GM12878 (cell line): ENCODE measurements around the gene PKD2. TPM values are rescaled to one million over a fixed set of nuclear protein-coding genes. Genes with fewer than 3 reads are reported as not detected.

Experiments
- ATAC-seq: fragments of 200-7000 bp; cut with Tn5 transposase; 3 replicates; pipeline ENCODE4 v1.9.1; 2020; ENCODE audit warnings: mild to moderate bottlenecking, moderate library complexity
- BruUV-seq: library from RNA; stranded (reverse); fragments of 400-500 nt; replicated peaks from 2 replicates; lab custom pipeline; 2021; lab: Mats Ljungman, UMichigan
- CTCF ChIA-PET: fragments of 300-600 bp; sonication (Branson Sonifier 250); formaldehyde crosslinking; extraction: SDS; loops from one replicate; lab custom pipeline; 2021; ENCODE audit warnings: inconsistent platforms; lab: Yijun Ruan, JAX
- POLR2A ChIA-PET: fragments of 350-600 bp; formaldehyde crosslinking; extraction: SDS; loops from one replicate; lab custom pipeline; 2021; ENCODE audit warnings: inconsistent platforms; lab: Charles Lee
- RAD21 ChIA-PET: fragments of 300-600 bp; sonication (Branson Sonifier 250); formaldehyde crosslinking; loops from one replicate; lab custom pipeline; 2023; ENCODE audit warnings: antibody characterized with exemption; ENCODE audit not compliant: unreplicated experiment; lab: Charles Lee
- SMC1A ChIA-PET: fragments of 300-600 bp; sonication (Branson Sonifier 250); formaldehyde crosslinking; loops from one replicate; lab custom pipeline; 2023; ENCODE audit not compliant: unreplicated experiment, uncharacterized antibody; lab: Charles Lee
- DNase-seq: peaks from one replicate; pipeline ENCODE4 v3.0.0-alpha.2; 2011; ENCODE audit warnings: low read depth, low spot score
- FAIRE-seq: peaks from 3 replicates; lab custom pipeline; 2011; peaks lifted over from hg19 to GRCh38; lab: Jason Lieb, UNC
- H2AFZ ChIP-seq: 2 replicates; pipeline ENCODE4 v1.6.0; 2011; ENCODE audit warnings: low read depth, low read length, control low read depth; ENCODE audit not compliant: control insufficient read depth
- H3K27ac ChIP-seq: 2 replicates; pipeline ENCODE4 v1.5.1; 2011; ENCODE audit warnings: control low read depth; ENCODE audit not compliant: control insufficient read depth, insufficient read depth
- H3K27me3 ChIP-seq, 2 experiments: replicated peaks in 1 of 2; 2 replicates each; pipeline versions ENCODE4 v1.6.0 to v1.6.1; 2011; ENCODE audit warnings: low read length in 1 of 2; ENCODE audit not compliant: control insufficient read depth in 2 of 2, insufficient read depth in 2 of 2
- H3K36me3 ChIP-seq, 2 experiments: 2 replicates each; pipeline ENCODE4 v1.5.1; 2011; ENCODE audit warnings: low read length in 1 of 2; ENCODE audit not compliant: control insufficient read depth in 2 of 2, insufficient read depth in 2 of 2
- H3K4me1 ChIP-seq: 2 replicates; pipeline ENCODE4 v1.6.1; 2011; ENCODE audit warnings: mild to moderate bottlenecking, low read length, moderate library complexity, mixed read lengths; ENCODE audit not compliant: control insufficient read depth, insufficient read depth
- H3K4me2 ChIP-seq: 2 replicates; pipeline ENCODE4 v1.6.0; 2011; ENCODE audit warnings: control low read depth; ENCODE audit not compliant: control insufficient read depth, insufficient read depth
- H3K4me3 ChIP-seq: fragments of 200-600 bp; sonication (generic); 2 replicates; pipeline ENCODE4 v1.5.1; 2016
- H3K79me2 ChIP-seq: 2 replicates; pipeline ENCODE4 v1.6.0; 2011; ENCODE audit warnings: low read length; ENCODE audit not compliant: control insufficient read depth, insufficient read depth
- H3K9ac ChIP-seq: 2 replicates; pipeline ENCODE4 v1.8.0; 2011; ENCODE audit warnings: low read length, control low read depth, mixed read lengths; ENCODE audit not compliant: control insufficient read depth, insufficient read depth
- H3K9me3 ChIP-seq: replicated peaks from 3 replicates; pipeline ENCODE4 v1.5.1; 2011; ENCODE audit warnings: mild to moderate bottlenecking, low read length; ENCODE audit not compliant: control insufficient read depth, insufficient read depth
- H4K20me1 ChIP-seq: 2 replicates; pipeline ENCODE4 v1.6.0; 2011; ENCODE audit not compliant: control insufficient read depth, insufficient read depth
- ATF2 ChIP-seq: IDR thresholded peaks from 2 replicates; pipeline ENCODE4 v1.6.1; 2012; ENCODE audit warnings: low read length, inconsistent platforms
- BACH1 ChIP-seq: fragments of 450-650 bp; IDR thresholded peaks from 2 replicates; pipeline ENCODE4 v1.6.1; 2017; ENCODE audit warnings: mild to moderate bottlenecking, borderline replicate concordance
- CHD4 ChIP-seq: fragments of 200-600 bp; sonication (generic); IDR thresholded peaks from 2 replicates; pipeline ENCODE4 v1.6.1; 2016; ENCODE audit warnings: mild to moderate bottlenecking
- E2F4 ChIP-seq: IDR thresholded peaks from 2 replicates; pipeline ENCODE4 v1.6.1; 2012; ENCODE audit warnings: low read depth, low read length, improper control_type of control experiment
- EED ChIP-seq: sonication (generic); IDR thresholded peaks from 2 replicates; pipeline ENCODE4 v1.6.1; 2016; ENCODE audit warnings: antibody characterized with exemption, low read depth
- NFYA ChIP-seq: IDR thresholded peaks from 2 replicates; pipeline ENCODE4 v1.6.1; 2011; ENCODE audit warnings: low read depth, mild to moderate bottlenecking, low read length, improper control_type of control experiment, borderline replicate concordance
- NRF1 ChIP-seq: conservative IDR thresholded peaks from 2 replicates; pipeline ENCODE4 v1.6.1; 2011; ENCODE audit warnings: mild to moderate bottlenecking, low read depth, low read length, improper control_type of control experiment
- PKNOX1 ChIP-seq: fragments of 450-650 bp; IDR thresholded peaks from 2 replicates; pipeline ENCODE4 v1.6.1; 2016; ENCODE audit warnings: mild to moderate bottlenecking
- in situ Hi-C: fragments of 300-500 bp; cut with MboI; formaldehyde crosslinking; loops from 9 replicates; pipeline ENCODE4 v1.14.3; 2018; ENCODE audit warnings: mixed read lengths
- intact Hi-C: fragments of 100-400 bp; cut with micrococcal nuclease; formaldehyde crosslinking; loops from one replicate; pipeline ENCODE4 v1.14.2; 2022; ENCODE audit not compliant: unreplicated experiment
- polyA plus RNA-seq, 11 experiments: library from polyadenylated mRNA; depleted of rRNA in 4 of 11; unstranded in 6 of 11; stranded (reverse) in 5 of 11; fragments of >200 nt; fragmentation: Nextera tagmentation in 4 of 11; fragmentation: Illumina TruSeq in 1 of 11; extraction: Ambion mirVana in 4 of 11; extraction: Trizol in 1 of 11; gene quantifications; 1 replicate in 1 of 11; 2 replicates in 10 of 11; pipeline versions ENCODE4 v1.2.1 to v1.2.3, GENCODE V29; 2011 to 2016; ENCODE audit warnings: inconsistent platforms in 2 of 11, missing spikeins in 2 of 11, low read depth in 1 of 11
- total RNA-seq, 4 experiments: library from RNA; depleted of rRNA in 3 of 4; stranded (reverse); fragments of >200 nt in 3 of 4; fragmentation: Illumina TruSeq in 1 of 4; extraction: Trizol in 1 of 4; gene quantifications; 2 replicates each; pipeline versions ENCODE4 v1.2.1 to v1.2.3, GENCODE V29; 2013 to 2021

The PKD2 gene
- total and polyA plus RNA-seq, 10 of the 15 experiments (the other 5 are each of a cell fraction or from before 2014, with no cell fraction given): 2.0 to 13.8 (median 8.4) TPM

- no peaks in the 10 kb centered on the region for H4K20me1 ChIP-seq
- in situ Hi-C loops (no loop called here), intact Hi-C loops (no loop called here)
- ChIA-PET RAD21 (no interaction called here), POLR2A (no interaction called here), CTCF (interaction anchor here (4.4 kb wide), 1 partner anchor 12 kb away, joined by 18 read pairs; no protein-coding TSS in a partner anchor), SMC1A (interaction anchor here (1.2 kb wide), 1 partner anchor 14 kb away, joined by 3 read pairs; no protein-coding TSS in a partner anchor)
- TF ChIP-seq CHD4: no peak
- TF ChIP-seq EED: no peak
- no peak for TF ChIP-seq NFYA
- no peak for TF ChIP-seq NRF1
- TF ChIP-seq ATF2: no peak
- no peak for TF ChIP-seq E2F4
- TF ChIP-seq BACH1: no peak
- TF ChIP-seq PKNOX1: no peak
- no peaks in the 10 kb centered on the region for H3K27me3 ChIP-seq
- DNase-seq: no peak
- no peak for ATAC-seq
- no peak overlapping the region for H3K4me3 ChIP-seq
- no peak overlapping the region for H3K4me2 ChIP-seq
- no peak overlapping the region for H3K27ac ChIP-seq
- H3K79me2 ChIP-seq: no peaks in the 10 kb centered on the region
- no peak overlapping the region for H3K9ac ChIP-seq
- no peaks in the 10 kb centered on the region for H3K4me1 ChIP-seq
- H3K36me3 ChIP-seq: peaks cover 0 to 21% of the 10 kb centered on the region in 2 experiments; a peak in 2 of 4 replicates
- no peaks in the 10 kb centered on the region for H3K9me3 ChIP-seq
- no TSS peak for BruUV-seq
- FAIRE-seq: no peak
- H2AFZ ChIP-seq: no peak overlapping the region
These were observed 37.6 kb downstream of the PKD2 start for GRCh38 chr4:88045021-88045420.
